AG04449 (cell line): ENCODE results near the gene RAD9A.

Experiments used
- CTCF ChIA-PET: fragments of 350-600 bp; formaldehyde crosslinking; extraction: SDS; loops from one replicate; lab custom pipeline; 2021; ENCODE audit warnings: antibody characterized with exemption; lab: Yijun Ruan, JAX
- POLR2A ChIA-PET: fragments of 400-600, 350-600 bp; formaldehyde crosslinking; extraction: SDS; loops from one replicate; lab custom pipeline; 2020; ENCODE audit warnings: antibody characterized with exemption, inconsistent platforms; lab: Yijun Ruan, JAX
- DNase-seq: peaks from one replicate; pipeline ENCODE4 v3.0.0-alpha.2; 2010; ENCODE audit warnings: low read depth, low spot score
- H3K4me3 ChIP-seq: 2 replicates; pipeline ENCODE4 v1.5.1; 2011; ENCODE audit warnings: low read depth, mild to moderate bottlenecking, control low read depth, low read length
- CTCF ChIP-seq: IDR thresholded peaks from one replicate; pipeline ENCODE4 v1.5.1; 2011; ENCODE audit warnings: mild to moderate bottlenecking, moderate library complexity, low read length, control low read depth, inconsistent platforms; ENCODE audit not compliant: insufficient read depth; ENCODE audit errors: missing control alignments

RAD9A gene

GRCh38 chr11:67429722-67430121, 37.9 kb downstream of the RAD9A start:
- CTCF ChIA-PET, result interaction anchor here (0.6 to 3.7 kb wide), 3 partner anchors 9 to 39 kb away, joined by 3 to 15 read pairs (median 9); partner anchors contain the start of gene PPP1CA

DNA sequence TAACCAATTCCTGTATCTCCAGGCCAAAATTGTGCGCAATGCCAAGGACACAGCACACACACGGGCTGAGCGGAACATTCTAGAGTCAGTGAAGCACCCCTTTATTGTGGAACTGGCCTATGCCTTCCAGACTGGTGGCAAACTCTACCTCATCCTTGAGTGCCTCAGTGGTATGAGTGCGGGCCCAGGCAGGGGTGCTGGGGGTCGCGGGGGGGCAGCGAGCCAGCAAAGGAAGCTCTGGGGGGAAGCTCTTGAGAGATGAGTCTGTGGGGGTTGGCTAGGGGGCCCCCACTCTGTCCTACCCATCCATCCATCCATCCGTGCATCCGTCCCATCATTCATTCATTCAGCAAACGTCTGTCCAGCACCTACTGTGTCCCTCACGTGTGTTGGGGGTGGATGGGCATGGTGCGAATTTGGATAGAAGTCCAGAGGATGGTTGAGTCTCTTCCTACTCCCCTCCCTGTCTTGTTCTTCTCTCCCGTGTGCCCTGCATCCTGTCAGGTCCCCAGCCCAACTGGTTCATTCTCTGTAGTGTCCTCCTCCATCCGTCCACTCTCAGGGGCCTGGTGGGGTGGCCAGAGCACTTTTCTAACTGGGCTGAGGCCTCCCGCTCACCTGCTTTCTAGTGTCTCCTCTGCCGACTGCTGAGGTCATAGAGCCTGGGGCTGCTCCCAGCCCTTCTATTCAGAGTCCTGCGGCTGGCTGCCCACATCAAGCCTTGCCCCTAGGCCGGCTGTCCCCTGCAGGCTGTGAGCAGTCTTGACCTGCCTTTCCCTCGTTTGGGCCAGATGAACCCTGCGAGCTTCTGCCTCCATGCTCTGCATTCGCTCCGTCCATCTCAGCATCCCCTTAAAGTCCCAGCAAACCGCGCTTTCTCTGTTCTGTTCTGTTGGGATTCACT, 39.8 kb downstream of the RAD9A start:
- CTCF ChIA-PET, result no interaction called here
- POLR2A ChIA-PET, result interaction anchor here (0.7 to 1.2 kb wide), 3 partner anchors 11 to 59 kb away, joined by 3 read pairs; partner anchors contain the start of gene PPP1CA
- TF ChIP-seq CTCF, result no peak
- DNase-seq, result no peak
- no peak overlapping the region for H3K4me3 ChIP-seq

More at GRCh38 chr11:67429722-67430121, 37.9 kb downstream of the RAD9A start:
- H3K4me3 ChIP-seq, result peak overlapping the region; percentile 97; the same call in 1 of the 2 replicates
- POLR2A ChIA-PET, result no interaction called here
- DNase-seq, result no peak
- TF ChIP-seq CTCF, result no peak

DNA sequence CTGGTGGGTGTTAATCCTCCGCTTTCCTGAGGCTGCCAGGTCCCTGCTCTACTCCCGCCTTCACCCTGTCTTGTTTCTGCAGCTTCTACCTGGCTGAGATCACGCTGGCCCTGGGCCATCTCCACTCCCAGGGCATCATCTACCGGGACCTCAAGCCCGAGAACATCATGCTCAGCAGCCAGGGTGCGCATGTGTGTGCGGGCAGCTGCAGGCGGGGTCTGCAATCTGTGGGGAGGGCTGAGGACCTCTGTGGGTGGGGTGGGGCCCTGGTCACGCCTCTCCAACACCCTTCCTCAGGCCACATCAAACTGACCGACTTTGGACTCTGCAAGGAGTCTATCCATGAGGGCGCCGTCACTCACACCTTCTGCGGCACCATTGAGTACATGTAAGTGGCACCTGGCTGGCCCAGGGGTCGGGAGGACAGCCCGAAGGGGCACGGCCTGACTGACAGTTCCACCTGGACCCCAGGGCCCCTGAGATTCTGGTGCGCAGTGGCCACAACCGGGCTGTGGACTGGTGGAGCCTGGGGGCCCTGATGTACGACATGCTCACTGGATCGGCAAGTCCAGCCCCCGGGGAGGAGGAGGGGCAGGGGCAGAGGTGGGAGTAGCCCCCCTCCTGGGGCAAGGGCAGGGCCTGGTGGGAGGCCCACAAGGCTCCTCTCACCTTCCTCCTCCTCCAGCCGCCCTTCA, 41.0 kb downstream of the RAD9A start:
- CTCF ChIA-PET, result no interaction called here
- no peak overlapping the region for H3K4me3 ChIP-seq
- POLR2A ChIA-PET, result interaction anchor here (0.7 to 0.8 kb wide), 2 partner anchors 10 to 58 kb away, joined by 3 read pairs; no protein-coding TSS in a partner anchor
- no peak for DNase-seq
- TF ChIP-seq CTCF, result no peak

DNA sequence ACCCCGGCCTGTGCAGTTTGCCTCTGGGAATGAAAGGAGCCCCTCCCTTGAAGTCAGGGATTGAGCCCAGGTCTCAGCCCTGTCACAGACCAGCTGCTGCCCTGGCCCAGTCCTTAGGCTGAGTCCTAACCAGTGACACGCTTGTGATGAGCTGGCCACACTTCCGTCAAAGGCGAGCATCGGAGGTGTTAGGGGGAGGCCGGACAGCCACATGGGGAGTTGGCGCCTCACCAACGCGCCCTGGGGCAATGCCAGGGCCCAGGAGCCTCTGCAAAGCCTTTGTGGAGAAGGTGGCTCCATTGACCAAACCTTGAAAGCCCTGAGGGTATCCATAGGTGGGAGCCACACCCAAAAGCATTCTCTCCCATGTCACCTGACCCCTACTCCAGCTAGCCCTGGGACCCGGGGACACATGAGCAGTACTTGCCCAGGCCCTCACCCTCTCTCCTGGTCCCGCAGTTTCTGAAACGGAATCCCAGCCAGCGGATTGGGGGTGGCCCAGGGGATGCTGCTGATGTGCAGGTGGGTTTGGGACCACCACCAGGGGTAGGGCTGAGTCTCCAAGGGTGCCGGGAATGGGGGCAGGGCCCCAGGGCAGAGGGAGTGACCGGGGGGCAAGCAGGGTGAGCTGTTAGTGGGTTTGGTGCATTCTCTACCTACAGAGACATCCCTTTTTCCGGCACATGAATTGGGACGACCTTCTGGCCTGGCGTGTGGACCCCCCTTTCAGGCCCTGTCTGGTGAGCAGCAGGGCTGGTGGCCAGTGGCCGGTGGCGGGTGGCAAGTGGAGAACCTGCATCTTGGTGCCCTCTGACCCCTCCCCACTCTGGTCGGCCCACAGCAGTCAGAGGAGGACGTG, 42.0 kb downstream of the RAD9A start:
- POLR2A ChIA-PET, result no interaction called here
- H3K4me3 ChIP-seq, result no peak overlapping the region
- CTCF ChIA-PET, result no interaction called here
- no peak for TF ChIP-seq CTCF
- no peak for DNase-seq

- POLR2A ChIA-PET, result no interaction called here
- TF ChIP-seq CTCF, result no peak
Observed at GRCh38 chr11:67434395-67434881, 42.7 kb downstream of the RAD9A start.

More at GRCh38 chr11:67434395-67434881, 42.7 kb downstream of the RAD9A start:
- no peak for DNase-seq
- H3K4me3 ChIP-seq, result no peak overlapping the region
- CTCF ChIA-PET, result no interaction called here
